Measurements from ENCODE around the gene ENTR1.

Gene ENTR1

DNA sequence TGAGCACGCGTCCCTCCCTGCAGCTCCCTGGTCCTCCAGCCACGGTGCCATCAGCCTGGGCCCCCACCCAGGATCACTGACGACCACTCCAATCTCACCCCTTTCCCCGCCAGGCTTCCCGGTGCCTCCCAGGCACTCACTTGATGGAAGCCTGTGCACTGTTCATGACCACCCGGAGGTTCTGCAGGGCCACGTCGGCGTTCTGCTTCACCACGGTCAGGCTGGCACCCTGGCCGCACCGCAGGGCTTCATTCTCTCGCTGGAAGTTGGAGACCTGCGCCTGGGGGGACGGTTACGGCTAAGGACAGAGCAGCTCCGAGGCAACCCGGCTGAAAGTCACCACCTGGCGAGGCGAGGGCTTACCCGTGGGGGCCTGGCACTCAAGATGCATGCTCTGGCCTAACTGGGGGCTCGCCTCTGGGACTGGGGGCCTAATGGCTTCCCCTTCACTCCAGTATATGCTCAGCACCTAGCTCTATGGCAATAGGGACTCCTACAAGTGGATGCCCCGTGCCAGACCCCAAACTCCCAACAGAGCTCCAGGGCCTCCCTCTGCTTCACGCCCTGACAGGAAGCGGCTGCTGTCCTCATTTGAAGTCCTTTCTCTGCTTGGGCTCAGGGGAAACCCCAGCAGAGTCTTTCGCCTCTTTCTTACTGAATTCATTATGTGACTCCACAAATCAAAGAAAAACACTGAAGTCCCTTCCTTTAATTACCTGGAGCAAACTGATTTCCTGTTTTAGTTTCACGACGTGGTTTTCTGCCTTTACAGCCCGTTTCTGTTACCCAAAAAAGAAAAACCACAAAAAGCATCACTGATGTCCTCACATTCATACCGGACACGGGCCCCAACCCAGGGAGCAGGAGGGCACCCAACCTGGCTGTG is 6.3 kb downstream of the ENTR1 start:
- TF ChIP-seq FOXM1 (IDR thresholded peaks at IDR 0.05; ENCODE audit: borderline replicate concordance, low read depth) (no peak), EGR1 (IDR thresholded peaks at IDR 0.05) (no peak), TEAD4 (IDR thresholded peaks at IDR 0.05) (no peak), EP300 (IDR thresholded peaks at IDR 0.05; ENCODE audit: borderline replicate concordance) (no peak), RAD21 (IDR thresholded peaks at IDR 0.05; ENCODE audit: low read depth) (no peak), YY1 (IDR thresholded peaks at IDR 0.05; ENCODE audit: low read depth) (no peak), TCF12 (IDR thresholded peaks at IDR 0.05; ENCODE audit: low read depth) (no peak), CEBPB (IDR thresholded peaks at IDR 0.05) (no peak), TAF1 (IDR thresholded peaks at IDR 0.05; ENCODE audit: low read depth) (no peak), ZBTB7A (IDR thresholded peaks at IDR 0.05; ENCODE audit: low read depth) (no peak), NFIC (IDR thresholded peaks at IDR 0.05) (no peak), CREB1 (IDR thresholded peaks at IDR 0.05; ENCODE audit: low read depth) (no peak)
- TF ChIP-seq, protein P1, sequence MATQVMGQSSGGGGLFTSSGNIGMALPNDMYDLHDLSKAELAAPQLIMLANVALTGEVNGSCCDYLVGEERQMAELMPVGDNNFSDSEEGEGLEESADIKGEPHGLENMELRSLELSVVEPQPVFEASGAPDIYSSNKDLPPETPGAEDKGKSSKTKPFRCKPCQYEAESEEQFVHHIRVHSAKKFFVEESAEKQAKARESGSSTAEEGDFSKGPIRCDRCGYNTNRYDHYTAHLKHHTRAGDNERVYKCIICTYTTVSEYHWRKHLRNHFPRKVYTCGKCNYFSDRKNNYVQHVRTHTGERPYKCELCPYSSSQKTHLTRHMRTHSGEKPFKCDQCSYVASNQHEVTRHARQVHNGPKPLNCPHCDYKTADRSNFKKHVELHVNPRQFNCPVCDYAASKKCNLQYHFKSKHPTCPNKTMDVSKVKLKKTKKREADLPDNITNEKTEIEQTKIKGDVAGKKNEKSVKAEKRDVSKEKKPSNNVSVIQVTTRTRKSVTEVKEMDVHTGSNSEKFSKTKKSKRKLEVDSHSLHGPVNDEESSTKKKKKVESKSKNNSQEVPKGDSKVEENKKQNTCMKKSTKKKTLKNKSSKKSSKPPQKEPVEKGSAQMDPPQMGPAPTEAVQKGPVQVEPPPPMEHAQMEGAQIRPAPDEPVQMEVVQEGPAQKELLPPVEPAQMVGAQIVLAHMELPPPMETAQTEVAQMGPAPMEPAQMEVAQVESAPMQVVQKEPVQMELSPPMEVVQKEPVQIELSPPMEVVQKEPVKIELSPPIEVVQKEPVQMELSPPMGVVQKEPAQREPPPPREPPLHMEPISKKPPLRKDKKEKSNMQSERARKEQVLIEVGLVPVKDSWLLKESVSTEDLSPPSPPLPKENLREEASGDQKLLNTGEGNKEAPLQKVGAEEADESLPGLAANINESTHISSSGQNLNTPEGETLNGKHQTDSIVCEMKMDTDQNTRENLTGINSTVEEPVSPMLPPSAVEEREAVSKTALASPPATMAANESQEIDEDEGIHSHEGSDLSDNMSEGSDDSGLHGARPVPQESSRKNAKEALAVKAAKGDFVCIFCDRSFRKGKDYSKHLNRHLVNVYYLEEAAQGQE (IDR thresholded peaks at IDR 0.05; ENCODE audit: low read depth): no peak
- TF ChIP-seq, protein P2, sequence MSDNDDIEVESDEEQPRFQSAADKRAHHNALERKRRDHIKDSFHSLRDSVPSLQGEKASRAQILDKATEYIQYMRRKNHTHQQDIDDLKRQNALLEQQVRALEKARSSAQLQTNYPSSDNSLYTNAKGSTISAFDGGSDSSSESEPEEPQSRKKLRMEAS (IDR thresholded peaks at IDR 0.05): no peak
- TF ChIP-seq, protein P3, sequence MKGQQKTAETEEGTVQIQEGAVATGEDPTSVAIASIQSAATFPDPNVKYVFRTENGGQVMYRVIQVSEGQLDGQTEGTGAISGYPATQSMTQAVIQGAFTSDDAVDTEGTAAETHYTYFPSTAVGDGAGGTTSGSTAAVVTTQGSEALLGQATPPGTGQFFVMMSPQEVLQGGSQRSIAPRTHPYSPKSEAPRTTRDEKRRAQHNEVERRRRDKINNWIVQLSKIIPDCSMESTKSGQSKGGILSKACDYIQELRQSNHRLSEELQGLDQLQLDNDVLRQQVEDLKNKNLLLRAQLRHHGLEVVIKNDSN (IDR thresholded peaks at IDR 0.05): no peak

DNA sequence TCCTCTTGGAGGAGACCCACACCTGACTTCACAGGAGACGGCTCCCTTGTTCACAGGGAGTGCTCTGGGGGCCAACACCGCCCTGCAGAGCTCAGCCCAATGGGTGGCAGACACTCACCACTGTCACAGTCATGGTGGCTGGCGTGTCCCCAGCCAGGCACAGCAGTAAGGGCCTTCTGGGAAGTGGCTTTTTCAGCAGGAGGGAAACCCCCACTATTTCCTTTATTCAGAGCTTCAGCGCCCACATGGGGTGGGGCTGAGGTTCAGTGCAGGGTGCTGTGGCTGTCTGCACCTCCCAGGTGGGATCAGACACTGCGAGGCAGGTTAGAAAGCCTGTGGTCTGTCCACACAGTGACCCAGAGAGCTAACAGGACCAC is 6.9 kb downstream of the ENTR1 start:
- TF ChIP-seq CREB1 (IDR thresholded peaks at IDR 0.05; ENCODE audit: low read depth) (no peak), EGR1 (IDR thresholded peaks at IDR 0.05) (no peak), YY1 (IDR thresholded peaks at IDR 0.05; ENCODE audit: low read depth) (no peak), TEAD4 (IDR thresholded peaks at IDR 0.05) (no peak), ZBTB7A (IDR thresholded peaks at IDR 0.05; ENCODE audit: low read depth) (no peak), FOXM1 (IDR thresholded peaks at IDR 0.05; ENCODE audit: borderline replicate concordance, low read depth) (no peak), CEBPB (IDR thresholded peaks at IDR 0.05) (no peak), TAF1 (IDR thresholded peaks at IDR 0.05; ENCODE audit: low read depth) (no peak), RAD21 (IDR thresholded peaks at IDR 0.05; ENCODE audit: low read depth) (no peak), EP300 (IDR thresholded peaks at IDR 0.05; ENCODE audit: borderline replicate concordance) (no peak), NFIC (IDR thresholded peaks at IDR 0.05) (no peak)
- TF ChIP-seq, protein P1 (IDR thresholded peaks at IDR 0.05; ENCODE audit: low read depth): no peak
- TF ChIP-seq, protein P2 (IDR thresholded peaks at IDR 0.05): no peak
- TF ChIP-seq, protein P3 (IDR thresholded peaks at IDR 0.05): no peak

DNA sequence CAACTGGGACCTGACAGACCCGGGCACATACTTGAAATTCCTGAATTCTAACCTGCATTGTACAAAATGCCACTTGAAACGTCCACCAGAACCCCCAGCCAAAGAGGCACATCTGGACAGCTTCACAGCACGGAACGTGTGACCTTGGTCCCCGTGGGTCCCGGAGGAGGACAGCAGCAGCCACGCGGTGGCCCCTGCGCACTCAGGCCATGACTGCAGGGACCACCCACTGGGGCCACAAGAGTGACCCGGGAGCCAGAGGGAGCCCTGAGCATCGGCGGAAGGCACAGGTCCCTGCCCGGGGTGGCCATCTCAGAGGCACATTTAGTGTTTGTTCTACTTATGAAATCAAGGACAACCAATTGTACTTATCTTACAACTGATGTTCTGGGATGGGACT is 8.3 kb downstream of the ENTR1 start:
- TF ChIP-seq CEBPB (IDR thresholded peaks at IDR 0.05) (no peak), TAF1 (IDR thresholded peaks at IDR 0.05; ENCODE audit: low read depth) (no peak), YY1 (IDR thresholded peaks at IDR 0.05; ENCODE audit: low read depth) (no peak)
- TF ChIP-seq, protein P1 (IDR thresholded peaks at IDR 0.05; ENCODE audit: low read depth): no peak

DNA sequence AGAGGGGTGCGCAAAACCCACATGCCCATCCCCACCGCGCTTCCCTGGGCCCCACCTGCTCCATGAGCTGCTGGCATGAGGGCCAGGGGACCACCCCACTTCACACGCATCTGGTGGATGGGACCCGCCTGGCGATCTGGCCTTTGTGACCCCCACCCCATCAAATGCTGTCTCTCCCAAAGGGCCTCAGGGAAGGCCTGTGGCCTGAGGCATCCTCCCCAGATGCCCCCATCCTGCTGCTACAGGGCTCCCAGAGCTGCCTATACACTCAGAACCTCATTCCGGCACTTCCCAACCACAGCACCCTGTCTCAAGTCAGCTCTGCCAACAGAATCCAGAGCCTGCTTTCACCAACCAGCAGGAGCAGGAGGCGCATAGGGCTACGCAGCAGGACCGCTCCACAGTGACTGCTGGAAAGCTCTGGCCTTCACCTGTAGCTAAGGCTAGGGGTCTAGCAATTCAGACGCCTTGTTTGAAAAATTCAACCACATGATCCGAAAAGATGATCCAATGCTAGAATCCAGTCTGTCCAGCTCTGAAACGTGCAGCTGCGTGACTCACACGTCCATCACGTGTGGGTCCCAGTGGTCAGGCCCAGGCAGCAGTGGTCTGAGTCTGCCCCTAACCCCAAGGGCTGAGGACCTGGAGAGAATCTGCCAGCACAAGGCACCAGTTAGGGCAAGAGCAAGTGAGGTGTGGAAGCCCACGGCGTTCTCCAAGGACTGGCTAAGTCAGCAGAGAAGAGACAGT is 9.1 kb downstream of the ENTR1 start:
- TF ChIP-seq, protein P2 (IDR thresholded peaks at IDR 0.05): no peak
- TF ChIP-seq NFIC (IDR thresholded peaks at IDR 0.05): no peak
- TF ChIP-seq FOXM1 (IDR thresholded peaks at IDR 0.05; ENCODE audit: borderline replicate concordance, low read depth): no peak
- TF ChIP-seq EP300 (IDR thresholded peaks at IDR 0.05; ENCODE audit: borderline replicate concordance): no peak
- TF ChIP-seq YY1 (IDR thresholded peaks at IDR 0.05; ENCODE audit: low read depth): no peak
- TF ChIP-seq, protein P1 (IDR thresholded peaks at IDR 0.05; ENCODE audit: low read depth): no peak
- no peak for TF ChIP-seq TAF1 (IDR thresholded peaks at IDR 0.05; ENCODE audit: low read depth)
- TF ChIP-seq, protein P3 (IDR thresholded peaks at IDR 0.05): no peak
- TF ChIP-seq RAD21 (IDR thresholded peaks at IDR 0.05; ENCODE audit: low read depth): no peak
- no peak for TF ChIP-seq EGR1 (IDR thresholded peaks at IDR 0.05)

All from Ishikawa (cell line).